Mesenchymal stem cell (in vitro differentiated cells and primary cell): ENCODE results near the gene ANXA4.
"Not testable (repeated sequence)": the region's sequence is repeated elsewhere in the genome, so short reads cannot be mapped to it uniquely, and the experiment has no call there.

Experiments used
- DNase-seq: peaks from one replicate; pipeline ENCODE4 v3.0.0-alpha.2; 2013
- H2AFZ ChIP-seq: one replicate; pipeline ENCODE4 v1.6.1; 2013; ENCODE audit warnings: low read depth, mild to moderate bottlenecking, control low read depth, inconsistent platforms, low read length, moderate library complexity
- H2AK5ac ChIP-seq: 2 replicates; pipeline ENCODE4 v1.6.1; 2013; ENCODE audit warnings: low read length, moderate library complexity, mild to moderate bottlenecking, inconsistent platforms; ENCODE audit not compliant: severe bottlenecking
- H2BK120ac ChIP-seq: one replicate; pipeline ENCODE4 v1.6.1; 2013; ENCODE audit warnings: low read depth, mild to moderate bottlenecking, inconsistent platforms, low read length, moderate library complexity
- H2BK12ac ChIP-seq, 2 experiments: one replicate each; pipeline ENCODE4 v1.6.1; 2013; ENCODE audit warnings: inconsistent platforms in 2 of 2, low read length in 2 of 2, mild to moderate bottlenecking in 2 of 2, moderate library complexity in 2 of 2, control low read depth in 1 of 2
- H2BK15ac ChIP-seq: one replicate; pipeline ENCODE4 v1.6.1; 2013; ENCODE audit warnings: mild to moderate bottlenecking, low read depth, inconsistent platforms; ENCODE audit not compliant: poor library complexity, severe bottlenecking
- H2BK5ac ChIP-seq: 2 replicates; pipeline ENCODE4 v1.6.1; 2013; ENCODE audit warnings: low read depth, mild to moderate bottlenecking, low read length, control low read depth, inconsistent platforms; ENCODE audit not compliant: poor library complexity, severe bottlenecking
- H3K14ac ChIP-seq, 2 experiments: one replicate each; pipeline ENCODE4 v1.6.1; 2013; ENCODE audit warnings: inconsistent platforms in 2 of 2, low read length in 2 of 2, control low read depth in 1 of 2, mild to moderate bottlenecking in 1 of 2, moderate library complexity in 1 of 2
- H3K18ac ChIP-seq, 2 experiments: one replicate each; pipeline ENCODE4 v1.6.1; 2013; ENCODE audit warnings: inconsistent platforms in 2 of 2, low read length in 2 of 2, control low read depth in 1 of 2, low read depth in 1 of 2, mild to moderate bottlenecking in 1 of 2
- H3K23ac ChIP-seq, 2 experiments: one replicate each; pipeline ENCODE4 v1.6.1; 2013; ENCODE audit warnings: inconsistent platforms in 2 of 2, low read length in 2 of 2, mild to moderate bottlenecking in 2 of 2, moderate library complexity in 2 of 2, control low read depth in 1 of 2
- H3K27ac ChIP-seq: 2 replicates; pipeline ENCODE4 v1.5.1; 2013; ENCODE audit warnings: mild to moderate bottlenecking, moderate library complexity, low read length, control low read depth, inconsistent platforms; ENCODE audit not compliant: poor library complexity, severe bottlenecking
- H3K27me3 ChIP-seq, 2 experiments: 2 replicates each; pipeline versions ENCODE4 v1.6.1 to v1.7.0; 2013; ENCODE audit warnings: low read length in 2 of 2, mild to moderate bottlenecking in 2 of 2, moderate library complexity in 2 of 2, control low read depth in 1 of 2, inconsistent platforms in 1 of 2; ENCODE audit not compliant: control insufficient read depth in 1 of 2, insufficient read depth in 1 of 2
- H3K36me3 ChIP-seq, 2 experiments: 2 replicates each; pipeline versions ENCODE4 v1.6.1 to v1.7.0; 2013; ENCODE audit warnings: low read length in 2 of 2, control low read depth in 1 of 2, inconsistent platforms in 1 of 2, low read depth in 1 of 2, mild to moderate bottlenecking in 1 of 2; ENCODE audit not compliant: insufficient read depth in 2 of 2, control insufficient read depth in 1 of 2
- H3K4ac ChIP-seq, 2 experiments: one replicate each; pipeline ENCODE4 v1.6.1; 2013; ENCODE audit warnings: inconsistent platforms in 2 of 2, low read length in 2 of 2, mild to moderate bottlenecking in 2 of 2, moderate library complexity in 2 of 2, control low read depth in 1 of 2, low read depth in 1 of 2
- H3K4me1 ChIP-seq: 2 replicates; pipeline ENCODE4 v1.6.1; 2013; ENCODE audit warnings: low read depth, low read length, control low read depth; ENCODE audit not compliant: control insufficient read depth, insufficient read depth
- H3K4me2 ChIP-seq: 2 replicates; pipeline ENCODE4 v1.6.1; 2013; ENCODE audit warnings: low read length, mild to moderate bottlenecking, inconsistent platforms; ENCODE audit not compliant: poor library complexity, severe bottlenecking
- H3K4me3 ChIP-seq, 2 experiments: 2 replicates each; pipeline versions ENCODE4 v1.5.1 to v1.7.0; 2013; ENCODE audit warnings: low read length in 2 of 2, mild to moderate bottlenecking in 2 of 2, control low read depth in 1 of 2, low read depth in 1 of 2; ENCODE audit not compliant: insufficient read depth in 1 of 2
- H3K79me1 ChIP-seq: replicated peaks from 2 replicates; pipeline ENCODE4 v1.6.1; 2013; ENCODE audit warnings: mild to moderate bottlenecking, control low read depth, low read length, inconsistent platforms; ENCODE audit not compliant: poor library complexity, severe bottlenecking
- H3K9ac ChIP-seq: 2 replicates; pipeline ENCODE4 v1.7.0; 2013; ENCODE audit warnings: mild to moderate bottlenecking, low read length, moderate library complexity
- H3K9me3 ChIP-seq: 2 replicates; pipeline ENCODE4 v1.7.0; 2013; ENCODE audit warnings: mild to moderate bottlenecking, low read length; ENCODE audit not compliant: control insufficient read depth
- H4K8ac ChIP-seq: one replicate; pipeline ENCODE4 v1.6.1; 2013; ENCODE audit warnings: inconsistent platforms, mild to moderate bottlenecking, low read length, moderate library complexity
- H4K91ac ChIP-seq: one replicate; pipeline ENCODE4 v1.6.1; 2013; ENCODE audit warnings: mild to moderate bottlenecking, low read length, inconsistent platforms
- WGBS: methylation state at CpG from one replicate; pipeline ENCODE4 v1.1.7; 2013; ENCODE audit warnings: mixed read lengths; 5-methylcytosine and 5-hydroxymethylcytosine counted together

Gene ANXA4

GRCh38 chr2:69828938-69829255 lies 87.0 kb downstream of the ANXA4 start:
- Histone ChIP-seq H3K79me1 (peaks cover 3% of the 10 kb centered on the region), H4K8ac (peak overlapping the region; percentile 54), H3K14ac (peak overlapping the region in 1 of 2 experiments; percentile 77), H3K27ac (peak overlapping the region; percentile 95), H2AK5ac (peak overlapping the region; percentile 38), H2BK120ac (no peak overlapping the region), H2BK12ac (peak overlapping the region in 1 of 2 experiments; percentile 31), H2BK15ac (no peak overlapping the region), H3K18ac (peak overlapping the region; percentile 63 to 93), H3K4ac (peak overlapping the region in 1 of 2 experiments; percentile 88), H3K9ac (peak overlapping the region; percentile 97), H3K9me3 (no peaks in the 10 kb centered on the region), H3K4me2 (peak overlapping the region; percentile 75), H3K4me3 (peak overlapping the region; percentile 56 to 91), H3K36me3 (peaks cover 7 to 10% of the 10 kb centered on the region in 2 experiments), H3K27me3 (no peaks in the 10 kb centered on the region), H3K23ac (peak overlapping the region in 1 of 2 experiments; percentile 50), H2AFZ (peak overlapping the region; percentile 54), H3K4me1 (peaks cover 16% of the 10 kb centered on the region), H4K91ac (no peak overlapping the region), H2BK5ac (peak overlapping the region; percentile 61)
- 12% methylated on average over 7 of the region's 7 CpGs for WGBS
- no peak for DNase-seq

- Histone ChIP-seq H2BK120ac (no peak within 1 kb of the TSS), H2AFZ (peak within 1 kb of the TSS; percentile 95), H3K9ac (peak within 1 kb of the TSS; percentile 97), H3K9me3 (no peaks in the 10 kb centered on the region), H4K91ac (peak within 1 kb of the TSS; percentile 64), H3K4me1 (peaks cover 16% of the 10 kb centered on the region), H3K14ac (peak within 1 kb of the TSS in 1 of 2 experiments; percentile 82), H2AK5ac (peak within 1 kb of the TSS; percentile 38), H3K4ac (peak within 1 kb of the TSS; percentile 5 to 88), H4K8ac (peak within 1 kb of the TSS; percentile 66), H2BK15ac (peak within 1 kb of the TSS; percentile 37), H3K27ac (peak within 1 kb of the TSS; percentile 95), H3K4me3 (peak within 1 kb of the TSS; percentile 91 to 93), H3K27me3 (no peaks in the 10 kb centered on the region), H3K4me2 (peak within 1 kb of the TSS; percentile 75), H3K18ac (peak within 1 kb of the TSS; percentile 63 to 93), H3K23ac (peak within 1 kb of the TSS in 1 of 2 experiments; percentile 50), H3K79me1 (peaks cover 3% of the 10 kb centered on the region), H2BK5ac (peak within 1 kb of the TSS; percentile 61), H2BK12ac (peak within 1 kb of the TSS in 1 of 2 experiments; percentile 90), H3K36me3 (peaks cover 7% of the 10 kb centered on the region in 2 experiments)
- DNase-seq, result peak; percentile 96
- 1% methylated on average over 74 of the region's 74 CpGs for WGBS
Measured at GRCh38 chr2:69829256-69830044, 87.5 kb downstream of the ANXA4 start, which contains the start of gene GMCL1. Gene GMCL1, plus strand, starts transcription at chr2:69829660. Its CDS starts 233 bp downstream, at chr2:69829893.

- no peak overlapping the region for H2BK15ac ChIP-seq
- peak overlapping the region; percentile 91 to 93 for H3K4me3 ChIP-seq
- WGBS, result 1% methylated on average over 45 of the region's 45 CpGs
- peaks cover 3 to 7% of the 10 kb centered on the region in 2 experiments for H3K36me3 ChIP-seq
- H2BK120ac ChIP-seq, result no peak overlapping the region
- peak overlapping the region; percentile 97 for H3K9ac ChIP-seq
- H3K4me1 ChIP-seq, result peaks cover 16% of the 10 kb centered on the region
- H3K9me3 ChIP-seq, result no peaks in the 10 kb centered on the region
- peaks cover 3% of the 10 kb centered on the region for H3K79me1 ChIP-seq
- H3K27ac ChIP-seq, result peak overlapping the region; percentile 25
- H2AK5ac ChIP-seq, result no peak overlapping the region
- peak overlapping the region in 1 of 2 experiments; percentile 5 for H3K4ac ChIP-seq
- no peak overlapping the region for H3K23ac ChIP-seq
- peak overlapping the region in 1 of 2 experiments; percentile 82 for H3K14ac ChIP-seq
- peak overlapping the region in 1 of 2 experiments; percentile 45 for H2BK12ac ChIP-seq
- H2AFZ ChIP-seq, result peak overlapping the region; percentile 95
- peak overlapping the region; percentile 72 for H3K4me2 ChIP-seq
- peak overlapping the region; percentile 8 for H4K8ac ChIP-seq
- DNase-seq, result peak; percentile 77
- H2BK5ac ChIP-seq, result no peak overlapping the region
- H3K27me3 ChIP-seq, result no peaks in the 10 kb centered on the region
- peak overlapping the region; percentile 57 to 84 for H3K18ac ChIP-seq
- H4K91ac ChIP-seq, result no peak overlapping the region
Measured at GRCh38 chr2:69830045-69830905, 88.3 kb downstream of the ANXA4 start.

- not testable (repeated sequence) for H3K23ac ChIP-seq, H3K9me3 ChIP-seq, H3K27ac ChIP-seq, H3K36me3 ChIP-seq, H3K27me3 ChIP-seq, H2BK5ac ChIP-seq, H3K79me1 ChIP-seq, H2BK120ac ChIP-seq, H2BK15ac ChIP-seq, H2AK5ac ChIP-seq, H4K8ac ChIP-seq, H4K91ac ChIP-seq, H3K14ac ChIP-seq, DNase-seq, H3K4ac ChIP-seq, H2AFZ ChIP-seq
- Histone ChIP-seq H3K9ac (peak overlapping the region; percentile 97), H3K18ac (peak overlapping the region in 1 of 2 experiments; percentile 8), H3K4me3 (peak overlapping the region in 1 of 2 experiments; percentile 91), H3K4me1 (peaks cover 16% of the 10 kb centered on the region), H3K4me2 (peak overlapping the region; percentile 72), H2BK12ac (peak overlapping the region in 1 of 2 experiments; percentile 54)
- 95% methylated on average over 10 of the region's 13 CpGs for WGBS
Measured at GRCh38 chr2:69830906-69831241, 88.9 kb downstream of the ANXA4 start.
